ENCODE data around the gene CDH5. TPM values are rescaled to one million over a fixed set of nuclear protein-coding genes. Genes with fewer than 3 reads are reported as not detected.

The CDH5 gene
- total RNA-seq, 1 donor from 2014 or later = not detected

GRCh38 chr16:66395806-66396555 is 29.5 kb downstream of the CDH5 start:
- H3K9me3 Mint-ChIP-seq = no peaks in the 10 kb centered on the region
- no peak overlapping the region for H3K4me3 Mint-ChIP-seq
- DNase-seq (ENCODE audit: low spot score) = no peak
- H3K4me1 Mint-ChIP-seq (ENCODE audit: low read depth) = no peaks in the 10 kb centered on the region
- no peak overlapping the region for H3K27ac Mint-ChIP-seq
- H3K36me3 Mint-ChIP-seq (ENCODE audit: low read depth) = no peaks in the 10 kb centered on the region
- intact Hi-C loops (cut with micrococcal nuclease) = no loop called here
- H3K27me3 Mint-ChIP-seq (ENCODE audit: insufficient read depth) = peaks cover 17% of the 10 kb centered on the region

GRCh38 chr16:66397736-66398433 is 31.4 kb downstream of the CDH5 start:
- no peaks in the 10 kb centered on the region for H3K36me3 Mint-ChIP-seq (ENCODE audit: low read depth)
- H3K4me1 Mint-ChIP-seq (ENCODE audit: low read depth) = no peaks in the 10 kb centered on the region
- H3K4me3 Mint-ChIP-seq = no peak overlapping the region
- H3K9me3 Mint-ChIP-seq = no peaks in the 10 kb centered on the region
- H3K27ac Mint-ChIP-seq = no peak overlapping the region
- peaks cover 17% of the 10 kb centered on the region for H3K27me3 Mint-ChIP-seq (ENCODE audit: insufficient read depth)
- intact Hi-C loops (cut with micrococcal nuclease) = no loop called here
- DNase-seq (ENCODE audit: low spot score) = no peak

DNA sequence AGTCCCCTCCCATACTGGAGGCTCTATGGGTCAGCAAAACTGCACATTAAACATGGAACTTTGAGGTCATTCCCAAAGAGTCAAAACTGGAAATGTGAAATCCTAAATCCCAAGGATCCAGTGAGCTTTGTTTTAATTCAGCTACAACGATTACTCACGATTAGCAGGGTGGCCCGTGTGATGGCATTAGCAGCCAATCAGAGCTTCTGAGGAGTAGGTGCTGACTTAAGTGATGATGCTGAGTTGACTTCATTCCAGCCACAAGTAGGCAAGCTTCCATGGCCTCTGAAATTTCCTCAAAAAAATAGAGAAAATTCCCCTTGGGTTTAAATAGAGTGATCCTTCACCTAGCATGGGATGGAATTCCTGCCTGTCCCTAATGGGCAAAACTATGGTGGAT is 32.5 kb downstream of the CDH5 start:
- no peak for DNase-seq (ENCODE audit: low spot score)
- intact Hi-C loops (cut with micrococcal nuclease) = no loop called here
- Mint-ChIP-seq H3K4me3 (no peak overlapping the region), H3K27me3 (ENCODE audit: insufficient read depth) (peaks cover 19% of the 10 kb centered on the region), H3K9me3 (no peaks in the 10 kb centered on the region), H3K4me1 (ENCODE audit: low read depth) (no peaks in the 10 kb centered on the region), H3K27ac (no peak overlapping the region), H3K36me3 (ENCODE audit: low read depth) (no peaks in the 10 kb centered on the region)

- Mint-ChIP-seq H3K27me3 (ENCODE audit: insufficient read depth) (peaks cover 16% of the 10 kb centered on the region), H3K27ac (no peak overlapping the region), H3K4me1 (ENCODE audit: low read depth) (no peaks in the 10 kb centered on the region), H3K9me3 (peaks cover under 1% of the 10 kb centered on the region), H3K36me3 (ENCODE audit: low read depth) (no peaks in the 10 kb centered on the region), H3K4me3 (no peak overlapping the region)
- no peak for DNase-seq (ENCODE audit: low spot score)
- intact Hi-C loops (cut with micrococcal nuclease) = no loop called here
Observed at GRCh38 chr16:66399930-66400329, 33.4 kb downstream of the CDH5 start.

- H3K36me3 Mint-ChIP-seq (ENCODE audit: low read depth) = no peaks in the 10 kb centered on the region
- H3K4me3 Mint-ChIP-seq = no peak overlapping the region
- intact Hi-C loops (cut with micrococcal nuclease) = no loop called here
- no peaks in the 10 kb centered on the region for H3K4me1 Mint-ChIP-seq (ENCODE audit: low read depth)
- H3K27me3 Mint-ChIP-seq (ENCODE audit: insufficient read depth) = peaks cover 22% of the 10 kb centered on the region
- DNase-seq (ENCODE audit: low spot score) = no peak
- H3K9me3 Mint-ChIP-seq = peaks cover 4% of the 10 kb centered on the region
- H3K27ac Mint-ChIP-seq = no peak overlapping the region
Observed at GRCh38 chr16:66400503-66401380, 34.3 kb downstream of the CDH5 start.

DNA sequence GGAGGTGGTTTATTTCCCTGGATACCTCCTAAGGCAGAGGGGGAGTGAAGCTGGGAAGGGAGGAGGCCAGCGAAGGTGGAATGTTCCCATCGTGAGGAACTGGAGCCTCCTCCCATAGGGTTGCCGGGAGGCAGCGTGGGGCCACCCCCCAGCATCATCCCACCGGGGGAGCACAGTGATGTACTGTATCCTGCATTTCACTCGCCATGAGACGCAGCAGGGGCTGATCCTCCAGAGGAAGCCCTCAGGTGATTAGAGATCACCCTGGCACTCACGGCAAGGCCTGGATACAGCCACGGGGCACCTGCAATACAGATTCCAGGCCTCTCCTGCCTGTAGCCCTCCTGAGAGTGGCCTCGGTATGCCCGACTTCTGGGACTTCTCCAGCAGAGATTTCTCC is 35.1 kb downstream of the CDH5 start:
- DNase-seq (ENCODE audit: low spot score) = no peak
- H3K36me3 Mint-ChIP-seq (ENCODE audit: low read depth) = no peaks in the 10 kb centered on the region
- H3K27me3 Mint-ChIP-seq (ENCODE audit: insufficient read depth) = peaks cover 25% of the 10 kb centered on the region
- no peaks in the 10 kb centered on the region for H3K4me1 Mint-ChIP-seq (ENCODE audit: low read depth)
- no peak overlapping the region for H3K27ac Mint-ChIP-seq
- peaks cover 4% of the 10 kb centered on the region for H3K9me3 Mint-ChIP-seq
- no peak overlapping the region for H3K4me3 Mint-ChIP-seq
- intact Hi-C loops (cut with micrococcal nuclease) = no loop called here

GRCh38 chr16:66402166-66402565 is 35.7 kb downstream of the CDH5 start:
- Mint-ChIP-seq H3K9me3 (peaks cover 4% of the 10 kb centered on the region), H3K27me3 (ENCODE audit: insufficient read depth) (peaks cover 22% of the 10 kb centered on the region), H3K36me3 (ENCODE audit: low read depth) (no peaks in the 10 kb centered on the region), H3K27ac (no peak overlapping the region), H3K4me1 (ENCODE audit: low read depth) (peaks cover 4% of the 10 kb centered on the region), H3K4me3 (no peak overlapping the region)
- intact Hi-C loops (cut with micrococcal nuclease) = no loop called here
- no peak for DNase-seq (ENCODE audit: low spot score)

- H3K4me1 Mint-ChIP-seq (ENCODE audit: low read depth) = peaks cover 7% of the 10 kb centered on the region
- H3K36me3 Mint-ChIP-seq (ENCODE audit: low read depth) = no peaks in the 10 kb centered on the region
- peaks cover 4% of the 10 kb centered on the region for H3K9me3 Mint-ChIP-seq
- intact Hi-C loops (cut with micrococcal nuclease) = no loop called here
- no peak overlapping the region for H3K4me3 Mint-ChIP-seq
- H3K27ac Mint-ChIP-seq = no peak overlapping the region
- peaks cover 22% of the 10 kb centered on the region for H3K27me3 Mint-ChIP-seq (ENCODE audit: insufficient read depth)
- DNase-seq (ENCODE audit: low spot score) = no peak
Observed at GRCh38 chr16:66402591-66403230, 36.2 kb downstream of the CDH5 start.

DNA sequence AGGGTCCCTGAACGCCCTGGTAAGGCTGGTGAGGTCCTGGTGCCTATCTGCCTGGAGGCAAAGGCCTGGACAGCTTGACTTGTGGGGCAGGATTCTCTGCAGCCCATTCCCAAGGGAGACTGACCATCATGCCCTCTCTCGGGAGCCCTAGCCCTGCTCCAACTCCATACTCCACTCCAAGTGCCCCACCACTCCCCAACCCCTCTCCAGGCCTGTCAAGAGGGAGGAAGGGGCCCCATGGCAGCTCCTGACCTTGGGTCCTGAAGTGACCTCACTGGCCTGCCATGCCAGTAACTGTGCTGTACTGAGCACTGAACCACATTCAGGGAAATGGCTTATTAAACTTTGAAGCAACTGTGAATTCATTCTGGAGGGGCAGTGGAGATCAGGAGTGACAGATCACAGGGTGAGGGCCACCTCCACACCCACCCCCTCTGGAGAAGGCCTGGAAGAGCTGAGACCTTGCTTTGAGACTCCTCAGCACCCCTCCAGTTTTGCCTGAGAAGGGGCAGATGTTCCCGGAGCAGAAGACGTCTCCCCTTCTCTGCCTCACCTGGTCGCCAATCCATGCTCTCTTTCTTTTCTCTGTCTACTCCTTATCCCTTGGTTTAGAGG is 37.1 kb downstream of the CDH5 start:
- no peak for DNase-seq (ENCODE audit: low spot score)
- H3K36me3 Mint-ChIP-seq (ENCODE audit: low read depth) = no peaks in the 10 kb centered on the region
- H3K4me1 Mint-ChIP-seq (ENCODE audit: low read depth) = peaks cover 15% of the 10 kb centered on the region
- H3K4me3 Mint-ChIP-seq = no peak overlapping the region
- peaks cover 4% of the 10 kb centered on the region for H3K9me3 Mint-ChIP-seq
- H3K27ac Mint-ChIP-seq = no peak overlapping the region
- intact Hi-C loops (cut with micrococcal nuclease) = no loop called here
- H3K27me3 Mint-ChIP-seq (ENCODE audit: insufficient read depth) = peaks cover 21% of the 10 kb centered on the region

DNA sequence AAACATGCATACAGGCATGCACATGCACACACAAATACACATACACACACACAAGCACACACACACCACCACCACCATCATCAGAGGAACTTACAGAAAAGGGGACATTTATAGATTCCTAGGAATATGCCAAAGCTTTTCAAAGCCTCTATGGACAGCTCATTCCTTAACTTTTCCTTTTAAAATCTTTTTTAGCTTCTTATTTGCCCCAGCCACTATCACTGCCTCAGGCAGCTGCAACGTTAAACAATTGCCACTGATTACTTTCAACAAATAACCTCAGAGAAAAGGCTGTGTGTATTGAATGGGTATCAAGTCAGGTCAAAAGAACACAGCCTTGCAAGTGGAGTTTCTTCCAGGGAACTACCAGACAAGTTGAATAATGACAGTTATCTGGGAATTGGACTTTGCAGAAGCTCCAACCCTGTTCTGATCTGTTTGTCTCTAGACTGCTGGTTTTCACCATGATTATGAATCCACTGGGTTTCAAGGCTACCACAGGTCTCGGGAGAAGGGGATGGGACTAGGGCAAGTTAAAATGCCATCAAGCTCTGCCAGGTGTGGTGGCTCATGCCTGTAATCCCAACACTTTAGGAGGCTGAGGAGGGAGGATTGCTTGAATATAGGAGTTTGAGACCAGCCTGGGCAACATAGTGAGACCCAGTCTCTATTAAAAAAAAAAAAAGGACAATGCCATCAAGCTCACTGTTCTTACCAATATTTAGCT is 38.7 kb downstream of the CDH5 start:
- intact Hi-C loops (cut with micrococcal nuclease) = loop anchor here (5.0 kb wide), 2 partner anchors 347 to 462 kb away; partner anchors contain the start of gene DYNC1LI2
- Mint-ChIP-seq H3K36me3 (ENCODE audit: low read depth) (peaks cover 3% of the 10 kb centered on the region), H3K9me3 (peaks cover 4% of the 10 kb centered on the region), H3K4me3 (no peak overlapping the region), H3K4me1 (ENCODE audit: low read depth) (peaks cover 26% of the 10 kb centered on the region), H3K27me3 (ENCODE audit: insufficient read depth) (peaks cover 21% of the 10 kb centered on the region), H3K27ac (no peak overlapping the region)
- no peak for DNase-seq (ENCODE audit: low spot score)

DNA sequence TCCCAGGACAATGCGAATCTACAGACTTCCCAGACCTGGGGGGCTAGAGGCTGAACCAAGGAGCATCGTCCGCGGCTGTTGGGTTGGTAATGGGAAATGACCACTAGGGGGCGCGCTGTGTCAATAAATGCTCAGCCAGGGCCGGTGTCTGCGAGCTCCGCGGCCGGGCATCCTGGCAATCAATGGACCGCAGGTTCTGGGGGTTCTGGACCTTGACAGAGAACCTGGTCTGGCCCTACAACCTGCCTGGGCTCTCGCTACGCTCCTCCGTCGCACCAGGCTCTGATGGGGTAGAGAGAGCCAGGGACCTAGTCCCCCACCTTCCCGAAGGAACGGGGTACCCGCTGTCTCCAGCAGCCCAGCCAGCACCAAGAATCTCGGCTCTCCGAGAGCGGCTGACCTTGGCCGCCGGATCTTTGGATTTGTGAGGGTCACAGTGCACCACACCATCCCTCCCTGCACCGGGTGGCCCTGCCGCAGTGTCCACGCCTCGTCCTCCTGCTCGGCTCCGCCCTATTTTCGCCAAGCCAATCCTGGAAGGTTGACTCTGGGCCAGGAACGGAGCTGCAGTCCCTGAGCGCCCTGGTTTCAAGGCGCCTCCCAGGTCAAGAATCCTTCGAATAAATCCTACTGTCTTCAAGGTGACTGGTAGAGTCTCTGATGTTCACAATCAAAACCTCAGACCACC is 40.2 kb downstream of the CDH5 start:
- H3K4me1 Mint-ChIP-seq (ENCODE audit: low read depth) = peaks cover 26% of the 10 kb centered on the region
- peak overlapping the region; percentile 84 for H3K4me3 Mint-ChIP-seq
- DNase-seq (ENCODE audit: low spot score) = peak; percentile 77
- peak overlapping the region; percentile 25 for H3K27ac Mint-ChIP-seq
- intact Hi-C loops (cut with micrococcal nuclease) = loop anchor here (1.0 to 5.0 kb wide), 10 partner anchors 72 to 461 kb away; partner anchors contain the start of genes CKLF, CMTM3 and DYNC1LI2
- H3K27me3 Mint-ChIP-seq (ENCODE audit: insufficient read depth) = peaks cover 23% of the 10 kb centered on the region
- peaks cover 7% of the 10 kb centered on the region for H3K36me3 Mint-ChIP-seq (ENCODE audit: low read depth)
- H3K9me3 Mint-ChIP-seq = peaks cover 12% of the 10 kb centered on the region

All from activated T-helper 1 cell treated with anti-CD3 and anti-CD28 coated beads, Interleukin-12 subunit alpha, Interleukin-12 subunit beta, Interleukin-2, Interleukin-4 antibody, amounts not matched to agents 30 ng/mL and 10 ng/mL and 1 ng/mL, durations not matched to agents 14 hours and 24 hours and 36 hours (primary cell).